Rectal smooth muscle tissue (tissue), 1 donor: ENCODE measurements around the gene COL27A1.
A peak's percentile ranks its signal among the peaks of the same experiment; 100 is the strongest.

ENCODE experiments used
- H3K27ac ChIP-seq: one replicate; pipeline ENCODE4 v1.7.0; 2013; ENCODE audit warnings: low read depth, low read length, inconsistent platforms
- H3K27me3 ChIP-seq: one replicate; pipeline ENCODE4 v1.7.0; 2013; ENCODE audit warnings: low read length; ENCODE audit not compliant: control insufficient read depth, insufficient read depth
- H3K36me3 ChIP-seq: one replicate; pipeline ENCODE4 v1.7.0; 2013; ENCODE audit warnings: low read length; ENCODE audit not compliant: control insufficient read depth, insufficient read depth
- H3K4me1 ChIP-seq: one replicate; pipeline ENCODE4 v1.7.0; 2013; ENCODE audit warnings: low read length; ENCODE audit not compliant: control insufficient read depth, insufficient read depth
- H3K4me3 ChIP-seq: one replicate; pipeline ENCODE4 v1.7.0; 2013; ENCODE audit warnings: low read length
- H3K9ac ChIP-seq: one replicate; pipeline ENCODE4 v1.7.0; 2013; ENCODE audit warnings: low read length

The COL27A1 gene

GRCh38 chr9:114141553-114142402 is 13.6 kb upstream of the COL27A1 start:
- H3K9ac ChIP-seq: no peak overlapping the region
- H3K4me1 ChIP-seq: peaks cover 13% of the 10 kb centered on the region
- no peak overlapping the region for H3K4me3 ChIP-seq
- no peaks in the 10 kb centered on the region for H3K36me3 ChIP-seq
- H3K27me3 ChIP-seq: no peaks in the 10 kb centered on the region
- H3K27ac ChIP-seq: no peak overlapping the region

DNA sequence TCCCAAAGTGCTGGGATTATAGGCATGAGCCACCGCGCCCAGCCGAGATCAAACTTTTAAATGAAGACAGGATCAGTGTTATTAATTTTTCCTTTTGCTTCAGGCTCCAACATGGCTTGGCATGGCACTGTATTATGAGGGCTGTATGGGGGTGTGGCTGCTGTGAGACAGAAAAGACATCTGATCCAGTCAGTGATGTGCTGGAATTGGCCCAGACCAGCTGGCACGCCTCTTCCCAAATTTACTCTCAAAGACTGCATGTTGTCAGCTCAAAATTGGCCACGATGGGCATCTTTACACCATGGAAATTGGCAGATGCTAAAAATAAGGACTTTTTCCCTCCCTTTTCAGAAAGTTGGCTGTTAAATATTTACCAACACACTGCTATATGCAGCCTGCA is 12.1 kb upstream of the COL27A1 start:
- H3K9ac ChIP-seq: no peak overlapping the region
- H3K27ac ChIP-seq: no peak overlapping the region
- H3K4me1 ChIP-seq: peaks cover 13% of the 10 kb centered on the region
- H3K27me3 ChIP-seq: no peaks in the 10 kb centered on the region
- no peaks in the 10 kb centered on the region for H3K36me3 ChIP-seq
- H3K4me3 ChIP-seq: no peak overlapping the region

DNA sequence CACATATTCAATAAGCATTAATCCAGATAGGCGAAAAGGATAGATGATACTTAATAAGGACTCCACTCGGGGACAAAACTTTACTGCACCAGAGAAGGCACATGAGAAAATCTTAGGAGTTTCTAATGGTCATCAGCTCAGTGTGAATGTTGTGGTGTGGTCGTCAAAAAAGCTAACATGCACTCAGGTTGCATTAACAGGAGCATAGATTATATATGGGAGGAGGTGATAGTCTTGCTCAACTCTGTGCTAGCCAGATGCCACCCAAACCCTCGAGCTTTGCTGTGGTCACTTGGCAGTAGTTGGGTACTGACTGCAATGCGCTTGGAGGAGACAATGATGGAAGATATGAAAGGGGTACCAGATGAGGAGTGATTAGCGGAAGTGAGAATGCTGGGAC is 8.6 kb upstream of the COL27A1 start:
- no peaks in the 10 kb centered on the region for H3K36me3 ChIP-seq
- H3K4me1 ChIP-seq: peaks cover 1% of the 10 kb centered on the region
- no peak overlapping the region for H3K27ac ChIP-seq
- no peak overlapping the region for H3K4me3 ChIP-seq
- H3K9ac ChIP-seq: no peak overlapping the region
- peaks cover 2% of the 10 kb centered on the region for H3K27me3 ChIP-seq

GRCh38 chr9:114149181-114149580 is 6.2 kb upstream of the COL27A1 start:
- H3K4me3 ChIP-seq: no peak overlapping the region
- no peak overlapping the region for H3K9ac ChIP-seq
- no peak overlapping the region for H3K27ac ChIP-seq
- peaks cover 13% of the 10 kb centered on the region for H3K27me3 ChIP-seq
- H3K4me1 ChIP-seq: peaks cover 3% of the 10 kb centered on the region
- H3K36me3 ChIP-seq: no peaks in the 10 kb centered on the region

- no peak overlapping the region for H3K4me3 ChIP-seq
- H3K27ac ChIP-seq: no peak overlapping the region
- no peaks in the 10 kb centered on the region for H3K36me3 ChIP-seq
- no peak overlapping the region for H3K9ac ChIP-seq
- peaks cover 20% of the 10 kb centered on the region for H3K27me3 ChIP-seq
- H3K4me1 ChIP-seq: peaks cover 9% of the 10 kb centered on the region
These were observed 5.5 kb upstream of the COL27A1 start for GRCh38 chr9:114149765-114150340.

- Histone ChIP-seq H3K36me3 (no peaks in the 10 kb centered on the region), H3K27me3 (peaks cover 20% of the 10 kb centered on the region), H3K27ac (no peak overlapping the region), H3K4me3 (no peak overlapping the region), H3K4me1 (peaks cover 10% of the 10 kb centered on the region), H3K9ac (no peak overlapping the region)
These were observed 4.7 kb upstream of the COL27A1 start for GRCh38 chr9:114150608-114151007.

- Histone ChIP-seq H3K4me1 (peaks cover 10% of the 10 kb centered on the region), H3K9ac (no peak overlapping the region), H3K27ac (no peak overlapping the region), H3K27me3 (peaks cover 20% of the 10 kb centered on the region), H3K4me3 (no peak overlapping the region), H3K36me3 (no peaks in the 10 kb centered on the region)
These were observed 3.8 kb upstream of the COL27A1 start for GRCh38 chr9:114151426-114151956.

- Histone ChIP-seq H3K27ac (no peak overlapping the region), H3K9ac (no peak overlapping the region), H3K4me1 (peaks cover 14% of the 10 kb centered on the region), H3K36me3 (no peaks in the 10 kb centered on the region), H3K27me3 (peaks cover 20% of the 10 kb centered on the region), H3K4me3 (peak overlapping the region; percentile 54)
These were observed 1.4 kb upstream of the COL27A1 start for GRCh38 chr9:114153761-114154599.

GRCh38 chr9:114154600-114155102 is 686 bp upstream of the COL27A1 start:
- peaks cover 14% of the 10 kb centered on the region for H3K4me1 ChIP-seq

GRCh38 chr9:114155995-114156656 is 789 bp downstream of the COL27A1 start:
- peaks cover 18% of the 10 kb centered on the region for H3K27me3 ChIP-seq
- H3K27ac ChIP-seq: peak overlapping the region; percentile 38
- peak overlapping the region; percentile 66 for H3K4me3 ChIP-seq
- H3K9ac ChIP-seq: no peak overlapping the region
- H3K4me1 ChIP-seq: peaks cover 14% of the 10 kb centered on the region
- H3K36me3 ChIP-seq: no peaks in the 10 kb centered on the region

More at GRCh38 chr9:114154600-114155102, 686 bp upstream of the COL27A1 start:
- H3K36me3 ChIP-seq: no peaks in the 10 kb centered on the region
- H3K27me3 ChIP-seq: peaks cover 20% of the 10 kb centered on the region
- H3K4me3 ChIP-seq: peak overlapping the region; percentile 54
- no peak overlapping the region for H3K27ac ChIP-seq
- H3K9ac ChIP-seq: no peak overlapping the region

DNA sequence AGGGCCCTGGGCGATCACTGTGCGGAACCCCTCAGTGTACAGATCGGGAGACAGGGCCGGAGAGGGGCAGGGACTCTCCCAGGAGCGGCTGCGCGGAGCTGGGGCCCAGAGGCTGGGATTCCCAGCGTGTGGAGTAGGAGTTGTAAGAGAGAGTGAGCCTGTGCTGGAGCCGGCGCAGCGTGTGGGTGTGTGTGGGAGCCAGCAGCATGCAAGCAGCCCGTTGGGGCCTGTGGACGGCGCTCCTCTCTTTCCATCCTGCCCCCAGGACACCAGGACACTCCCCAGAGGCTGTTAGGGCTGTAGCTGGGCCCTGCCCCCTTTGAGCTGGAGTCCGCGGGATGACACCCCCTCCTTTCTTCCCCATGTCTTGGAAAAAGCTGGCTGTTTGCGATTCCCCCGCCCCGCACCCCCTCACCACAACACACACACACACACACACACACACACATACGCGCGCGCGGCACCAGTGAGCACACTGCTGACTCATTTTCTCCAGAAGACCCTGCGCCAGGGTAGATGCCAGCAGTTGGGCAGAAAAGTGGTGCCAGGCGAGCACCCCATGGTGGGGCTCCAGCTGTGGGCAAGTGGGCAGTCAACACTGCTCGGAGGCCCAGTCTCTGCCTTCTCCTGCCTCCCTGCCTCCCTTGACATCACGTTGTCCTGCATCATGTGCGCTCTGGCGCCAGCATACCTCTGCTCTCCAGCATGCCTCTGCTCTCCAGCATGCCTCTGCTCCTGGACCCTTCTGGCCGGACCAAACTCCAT is 1.5 kb downstream of the COL27A1 start:
- H3K27me3 ChIP-seq: peaks cover 18% of the 10 kb centered on the region
- H3K4me3 ChIP-seq: peak overlapping the region; percentile 66
- H3K4me1 ChIP-seq: peaks cover 14% of the 10 kb centered on the region
- H3K27ac ChIP-seq: peak overlapping the region; percentile 38
- H3K36me3 ChIP-seq: no peaks in the 10 kb centered on the region
- H3K9ac ChIP-seq: no peak overlapping the region
